ENCODE results near the gene PPP5C.
"Not testable (repeated sequence)": the region's sequence is repeated elsewhere in the genome, so short reads cannot be mapped to it uniquely, and the experiment has no call there.

- not testable (repeated sequence) for TF ChIP-seq CTCF (conservative IDR thresholded peaks at IDR 0.05; ENCODE audit: low read length); EZH2phosphoT487 (IDR thresholded peaks at IDR 0.05; ENCODE audit: borderline replicate concordance)
Observed at GRCh38 chr19:46375476-46376067, 28.7 kb downstream of the PPP5C start.
